HS-27A (cell line): ENCODE measurements around the gene MRPL11.

Experiments
- DNase-seq: peaks from one replicate; pipeline ENCODE4 v3.0.0-alpha.2; 2012; ENCODE audit warnings: low read depth, missing footprints

MRPL11 gene

DNA sequence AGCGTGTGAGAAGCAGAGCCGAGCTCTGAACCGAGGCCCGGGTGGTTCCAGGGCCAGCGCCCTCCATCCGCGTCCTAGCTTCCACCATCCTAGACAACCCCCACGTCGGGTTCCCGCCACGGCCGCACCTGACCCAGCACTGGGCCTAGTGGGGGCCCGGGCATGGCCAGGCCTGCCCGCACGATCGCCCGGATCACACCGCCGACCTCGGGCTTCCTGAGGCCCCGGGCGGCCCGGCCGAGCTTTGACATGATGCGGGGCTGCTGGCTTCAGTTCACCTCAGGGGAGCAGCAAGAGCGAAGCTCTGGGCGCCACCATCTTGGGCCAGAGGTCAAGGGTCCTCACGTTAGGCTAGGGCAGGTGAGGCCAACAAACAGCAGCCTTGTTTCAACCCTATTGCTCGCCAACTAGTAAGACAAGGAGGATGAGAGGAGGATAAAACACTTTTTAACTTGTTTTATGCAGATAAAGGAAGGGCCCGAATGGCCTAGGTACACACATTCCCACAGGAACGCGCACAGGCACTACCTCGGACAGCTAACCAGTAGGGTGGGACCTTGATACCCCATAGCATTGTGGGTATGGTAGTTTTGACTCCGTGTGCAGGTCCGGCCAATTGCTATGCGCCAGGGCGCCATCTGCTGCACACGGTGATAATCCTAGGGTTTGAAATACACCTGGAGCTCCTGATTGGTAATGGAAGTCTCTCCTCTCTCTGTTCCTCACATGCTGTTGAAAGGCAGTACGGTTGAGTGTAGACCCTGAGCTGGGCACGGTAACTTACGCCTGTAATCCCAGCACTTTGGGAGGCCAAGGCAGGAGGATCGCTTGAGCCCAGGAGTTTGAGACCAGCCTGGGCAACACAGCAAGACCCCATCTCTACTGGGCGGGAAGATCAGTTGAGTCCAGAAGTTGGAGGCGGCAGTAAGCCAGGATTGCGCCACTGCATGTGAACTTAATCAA, at the start of gene MRPL11:
TSS of gene MRPL11 (minus strand) at position 345 of the 963 bp plus-strand sequence. CDS start at position 251, 94 bp downstream.
- peak; percentile 94 for DNase-seq

DNA sequence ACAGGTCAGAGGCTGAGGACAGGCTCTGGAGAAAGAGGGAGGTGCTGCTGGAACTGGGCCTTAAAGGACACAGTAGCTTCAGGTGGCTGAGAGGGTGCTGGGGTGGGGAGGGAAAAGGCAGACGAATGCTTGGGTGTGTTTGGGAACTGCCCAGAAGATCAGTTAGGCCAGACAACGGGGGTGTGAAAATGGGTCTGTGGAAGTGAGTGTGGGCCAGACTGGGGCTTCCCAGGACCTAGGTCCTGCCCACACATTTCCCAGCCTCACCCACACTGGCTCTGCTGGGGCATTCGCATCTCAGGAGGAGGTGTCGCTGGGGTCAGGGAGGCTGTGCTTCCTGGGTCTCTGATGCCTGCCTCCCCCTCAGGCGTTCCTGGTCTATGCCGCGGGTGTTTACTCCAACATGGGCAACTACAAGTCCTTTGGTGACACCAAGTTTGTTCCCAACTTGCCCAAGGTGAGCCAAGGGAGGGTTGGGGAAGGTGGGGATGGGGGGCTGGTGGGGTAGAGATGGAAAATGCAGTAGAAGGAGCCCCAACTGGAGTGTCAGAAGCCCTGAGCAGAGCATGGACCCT, 46.2 kb upstream of the MRPL11 start:
- no peak for DNase-seq

DNA sequence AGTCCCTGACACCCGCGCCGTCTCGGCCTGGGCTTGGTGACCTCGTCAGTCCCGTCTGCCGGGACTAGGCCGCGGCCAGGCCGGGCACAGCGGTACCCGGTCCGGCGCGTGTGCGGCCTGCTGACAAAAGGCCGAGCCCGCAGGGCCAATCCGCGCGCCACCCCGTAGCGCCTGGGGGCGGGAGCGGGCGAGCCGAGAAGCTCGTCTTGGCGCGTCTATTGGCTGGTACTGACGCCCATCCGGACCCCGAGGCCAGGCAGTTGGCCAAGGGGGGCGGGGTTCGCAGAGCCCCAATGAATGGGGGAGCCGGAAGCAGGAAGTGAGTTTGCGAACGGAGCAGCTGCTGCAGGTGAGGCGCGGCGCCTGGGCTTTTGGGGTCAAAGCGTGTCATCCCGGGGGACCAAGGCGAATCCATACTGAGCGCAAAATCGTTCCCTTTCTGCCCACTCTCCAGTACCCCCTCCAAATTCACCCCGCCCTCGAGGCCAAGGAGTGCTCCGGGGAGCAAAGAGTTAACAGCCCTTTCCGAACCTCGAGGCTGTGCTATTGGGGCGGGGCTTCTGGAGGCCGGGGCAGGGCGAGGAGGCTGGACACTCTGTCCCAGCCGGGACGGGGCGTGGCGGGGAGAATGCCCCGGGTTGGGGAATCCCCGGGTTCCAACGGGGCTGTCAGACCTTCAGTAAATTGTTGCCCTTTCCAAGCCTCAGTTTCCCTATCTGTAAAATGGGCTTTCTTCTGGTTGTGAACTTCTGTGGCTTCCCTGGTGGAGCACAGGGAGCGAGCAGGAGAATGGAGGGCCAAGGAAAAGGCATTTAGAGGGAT, 41.7 kb upstream of the MRPL11 start, which contains the start of gene DPP3:
TSS of gene DPP3 (plus strand) at position 318 of the 822 bp plus-strand sequence. CDS start 1,767 bp downstream, outside the sequence.
- DNase-seq: peak; percentile 92

DNA sequence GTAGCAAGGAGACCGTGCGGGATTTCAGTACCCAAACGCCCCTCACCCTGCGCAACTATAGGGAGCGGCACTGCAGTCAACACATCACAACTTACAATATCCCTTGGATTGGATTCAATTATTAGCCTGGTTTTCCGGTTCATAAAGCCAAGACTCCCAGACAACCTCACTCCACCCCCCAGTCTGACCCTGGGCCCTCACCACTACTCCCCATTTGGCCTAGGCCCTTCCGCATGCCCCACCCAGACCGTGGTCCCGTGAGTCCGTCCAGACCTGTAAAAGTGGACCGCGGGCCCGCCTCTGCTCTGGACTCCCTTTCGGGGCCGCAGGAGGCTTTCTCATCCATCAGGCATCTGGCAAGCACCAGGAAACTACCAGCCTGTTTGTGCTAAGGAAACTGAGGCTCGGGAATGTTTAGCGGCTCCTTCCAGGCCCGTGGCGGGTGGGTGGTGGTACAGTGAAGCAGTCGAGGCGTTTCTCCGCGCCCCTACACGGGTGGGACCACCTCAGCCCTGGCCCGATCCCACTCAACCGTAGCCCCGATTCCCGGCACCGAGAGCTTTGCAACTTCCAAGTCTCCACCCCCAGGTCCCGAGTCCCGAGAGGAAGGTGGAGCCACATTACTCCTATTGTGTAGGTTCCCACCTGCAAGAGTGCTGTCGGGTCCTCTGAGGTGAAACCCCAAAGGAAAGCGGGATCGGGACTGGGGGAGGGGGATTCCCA, 40.9 kb upstream of the MRPL11 start:
- DNase-seq: peak; percentile 76

DNA sequence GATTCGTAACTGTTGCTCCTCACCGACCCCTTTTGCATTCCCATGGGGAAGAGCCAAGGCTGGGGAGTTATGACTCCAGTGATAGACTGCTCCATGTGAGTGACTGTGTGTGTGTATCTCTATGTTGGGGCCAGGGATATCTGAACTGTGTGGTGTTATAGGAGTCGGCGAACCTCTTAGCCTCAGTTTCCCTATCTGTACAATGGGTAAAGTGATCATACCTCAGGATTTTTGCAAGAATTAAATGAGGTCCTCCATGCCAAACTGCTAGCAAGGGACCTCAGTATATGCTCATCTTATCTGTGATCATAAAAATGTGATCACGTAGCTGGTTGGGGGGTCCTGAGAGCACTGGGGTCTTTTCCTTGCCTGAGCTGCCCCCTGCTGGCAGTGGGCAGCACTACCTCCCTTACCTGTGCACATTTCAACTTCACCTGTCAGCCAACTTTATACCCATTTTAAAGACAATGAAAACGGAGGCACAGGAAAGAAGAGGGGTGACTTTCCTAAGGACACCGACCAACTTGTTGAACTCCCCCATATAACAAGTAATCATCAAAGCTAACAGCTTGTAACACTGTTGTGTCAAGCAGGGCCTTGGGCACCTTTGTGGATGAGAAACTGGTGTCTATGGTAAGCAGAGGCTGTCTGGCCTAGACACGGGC, 40.2 kb upstream of the MRPL11 start:
- DNase-seq: no peak

DNA sequence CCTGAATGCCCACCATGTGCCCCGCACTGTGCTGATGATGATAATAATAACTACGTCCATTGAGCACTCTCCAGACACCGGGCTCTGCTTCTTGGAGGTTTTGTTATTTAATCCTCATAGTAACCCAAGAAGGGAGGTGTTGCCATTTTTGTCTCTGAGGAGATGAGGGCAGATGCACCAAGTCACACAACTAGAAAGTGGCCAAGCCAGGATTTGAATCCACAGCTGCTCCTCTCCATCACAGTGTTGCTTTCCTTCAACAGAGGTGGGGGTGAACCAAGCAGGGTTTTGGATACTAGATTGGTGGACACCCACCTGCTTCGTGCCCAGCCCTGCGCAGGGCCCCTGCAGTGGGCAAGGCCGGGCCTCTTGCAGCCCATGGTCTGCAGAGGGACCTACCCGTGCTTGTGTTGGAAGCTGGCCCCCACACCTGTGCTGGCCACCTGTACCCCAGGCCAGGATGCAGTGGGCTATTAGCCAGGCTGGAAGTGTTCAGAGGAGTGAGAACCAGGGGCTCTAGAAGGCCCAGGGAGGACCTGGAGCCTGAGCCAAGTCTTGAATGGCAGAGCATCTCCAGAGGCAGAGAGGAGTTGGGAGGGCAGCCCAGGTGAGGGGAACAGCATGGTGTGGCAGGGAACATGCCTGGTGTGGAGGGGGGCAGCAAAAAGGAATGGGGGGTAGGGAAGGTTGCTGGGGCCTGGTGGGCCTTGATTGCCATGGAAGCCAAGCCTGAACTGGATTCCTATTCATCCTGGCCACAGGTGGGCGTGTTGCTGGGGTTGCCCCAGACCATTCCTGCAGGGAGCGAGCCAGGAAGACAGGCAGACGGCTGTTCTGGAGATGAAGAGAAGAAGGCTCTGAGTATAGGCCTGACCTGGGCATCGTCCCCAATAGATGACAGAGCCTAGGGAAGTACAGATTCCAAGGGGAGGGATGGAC, 38.9 kb upstream of the MRPL11 start:
- no peak for DNase-seq

DNA sequence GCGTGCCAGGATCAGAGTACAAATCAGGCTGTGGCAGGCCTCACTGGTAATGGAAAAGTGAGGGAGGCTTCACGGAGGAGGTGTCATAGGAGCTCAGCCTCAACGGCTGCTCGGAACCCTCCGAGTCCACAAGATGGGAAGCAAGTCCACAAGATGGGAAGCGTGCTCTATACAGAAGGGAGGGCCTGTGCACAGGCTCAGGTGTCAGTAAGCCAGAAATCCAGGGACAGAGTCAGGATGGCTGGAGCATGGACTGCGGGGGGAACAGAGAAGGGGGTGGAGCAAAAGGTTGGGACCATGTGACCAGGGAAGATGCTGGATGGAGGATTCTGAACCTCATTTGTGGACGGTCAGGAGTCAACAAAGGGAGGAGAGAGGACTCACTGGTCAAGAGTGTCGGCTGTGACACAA, 38.2 kb upstream of the MRPL11 start:
- no peak for DNase-seq

DNA sequence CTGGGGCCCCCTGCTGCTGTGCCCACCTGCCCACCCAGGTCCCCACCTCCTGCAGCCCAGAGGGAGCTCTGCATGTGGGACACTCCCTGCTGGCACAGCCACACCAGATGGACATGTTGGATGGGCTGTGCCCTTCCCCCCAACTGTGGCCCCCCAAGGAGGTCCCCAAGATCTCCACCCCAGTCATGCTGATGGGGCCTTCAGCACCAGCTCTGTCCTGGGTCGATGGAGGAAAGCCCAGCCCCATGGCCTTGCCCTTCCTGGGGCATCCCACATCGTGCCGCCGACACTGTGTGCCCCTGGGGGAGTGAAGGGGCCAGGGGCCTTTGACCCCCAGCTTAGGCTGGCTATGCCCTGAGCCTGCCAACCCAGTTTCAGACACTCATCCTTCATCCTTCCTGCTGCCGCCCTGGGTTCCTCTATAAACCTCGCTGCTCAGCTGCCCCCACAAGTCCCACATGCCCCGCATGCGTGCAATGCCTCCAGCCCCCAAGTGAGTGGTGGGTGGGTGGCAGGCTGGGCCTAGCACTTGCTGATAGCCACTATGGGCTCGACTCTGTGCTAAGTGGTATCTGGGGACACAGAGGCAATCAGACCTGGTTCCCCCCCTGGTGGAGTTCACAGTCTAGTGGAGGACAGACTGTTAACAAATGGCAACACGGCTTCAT, 37.7 kb upstream of the MRPL11 start:
- no peak for DNase-seq

DNA sequence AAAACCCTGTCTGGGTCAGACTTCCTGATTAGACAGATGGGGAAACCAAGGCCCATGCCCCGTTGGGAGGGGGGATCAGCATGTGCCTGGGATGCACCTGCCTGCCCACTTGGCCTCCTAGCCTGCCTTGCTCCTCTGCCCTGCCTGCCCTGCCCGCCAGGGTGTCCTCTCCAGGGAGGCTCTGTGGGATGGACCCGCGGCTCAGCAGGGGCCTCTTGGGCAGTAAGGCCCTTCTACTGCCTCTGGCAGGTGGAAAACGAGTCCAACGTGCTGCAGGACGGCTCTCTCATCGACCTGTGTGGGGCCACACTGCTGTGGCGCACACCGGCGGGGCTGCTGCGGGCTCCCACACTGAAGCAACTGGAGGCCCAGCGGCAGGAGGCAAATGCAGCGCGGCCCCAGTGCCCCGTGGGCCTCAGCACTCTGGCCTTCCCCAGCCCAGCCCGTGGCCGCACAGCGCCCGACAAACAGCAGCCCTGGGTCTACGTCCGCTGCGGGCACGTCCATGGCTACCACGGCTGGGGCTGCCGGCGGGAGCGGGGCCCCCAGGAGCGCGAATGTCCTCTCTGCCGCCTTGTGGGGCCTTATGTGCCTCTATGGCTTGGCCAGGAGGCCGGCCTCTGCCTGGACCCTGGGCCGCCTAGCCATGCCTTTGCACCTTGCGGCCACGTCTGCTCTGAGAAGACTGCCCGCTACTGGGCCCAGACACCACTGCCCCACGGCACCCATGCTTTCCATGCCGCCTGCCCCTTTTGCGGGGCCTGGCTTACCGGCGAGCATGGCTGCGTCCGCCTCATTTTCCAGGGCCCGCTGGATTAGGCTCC, 36.9 kb upstream of the MRPL11 start:
- DNase-seq: no peak

DNA sequence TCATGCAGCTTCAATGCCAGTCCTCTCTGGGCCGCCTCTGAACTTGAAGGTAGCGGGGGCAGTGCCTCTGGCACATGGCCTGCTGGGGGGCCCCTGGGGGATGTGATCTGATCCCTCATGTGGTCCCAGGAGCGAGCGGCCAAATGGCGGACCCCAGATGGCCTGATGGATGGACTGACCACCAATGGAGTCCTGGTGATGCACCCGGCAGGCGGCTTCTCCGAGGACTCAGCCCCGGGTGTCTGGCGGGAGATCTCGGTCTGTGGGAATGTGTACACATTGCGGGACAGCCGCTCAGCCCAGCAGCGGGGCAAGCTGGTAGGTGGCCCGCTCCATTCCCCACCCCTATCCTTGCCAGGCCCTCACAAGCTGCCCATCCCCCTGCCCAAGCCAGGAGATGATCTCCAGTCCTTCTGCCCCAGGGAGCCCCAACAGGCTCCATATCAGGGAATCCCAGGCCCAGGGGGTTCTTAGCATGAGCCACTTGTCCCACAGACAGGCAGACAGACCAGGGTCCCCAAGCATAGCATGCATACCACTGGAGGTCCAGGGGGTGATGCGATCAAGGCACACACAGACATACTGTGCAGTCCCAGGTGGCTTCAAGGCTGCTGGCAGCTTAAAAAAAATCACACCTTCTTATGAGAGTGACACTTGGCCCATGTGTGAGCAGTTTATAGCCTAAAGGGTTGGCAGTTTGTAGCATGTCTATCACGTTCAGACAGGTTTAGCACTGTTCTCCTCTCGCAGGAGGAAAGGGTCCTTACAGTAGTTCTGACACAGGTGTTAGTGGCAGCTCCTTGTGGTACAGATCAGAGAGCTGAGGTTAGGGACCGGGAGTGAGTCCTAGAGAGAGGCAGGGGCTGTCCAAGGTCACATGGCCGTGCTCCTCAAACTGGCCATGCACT, 35.2 kb upstream of the MRPL11 start:
- no peak for DNase-seq

DNA sequence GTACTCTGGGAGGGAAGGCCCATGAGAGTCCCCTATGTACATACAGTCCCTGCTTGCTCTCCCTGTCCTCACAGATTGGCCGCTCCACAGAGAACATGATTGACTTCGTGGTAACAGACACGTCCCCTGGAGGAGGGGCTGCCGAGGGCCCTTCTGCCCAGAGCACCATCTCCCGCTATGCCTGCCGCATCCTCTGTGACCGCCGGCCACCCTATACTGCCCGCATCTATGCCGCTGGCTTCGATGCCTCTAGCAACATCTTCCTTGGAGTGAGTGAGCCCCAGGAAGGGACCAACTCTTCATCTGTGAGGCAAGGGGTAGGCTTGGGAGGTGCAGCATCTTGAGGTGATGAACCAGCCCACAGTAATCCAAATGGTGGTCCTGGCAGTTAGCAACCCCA, 34.5 kb upstream of the MRPL11 start:
- no peak for DNase-seq

DNA sequence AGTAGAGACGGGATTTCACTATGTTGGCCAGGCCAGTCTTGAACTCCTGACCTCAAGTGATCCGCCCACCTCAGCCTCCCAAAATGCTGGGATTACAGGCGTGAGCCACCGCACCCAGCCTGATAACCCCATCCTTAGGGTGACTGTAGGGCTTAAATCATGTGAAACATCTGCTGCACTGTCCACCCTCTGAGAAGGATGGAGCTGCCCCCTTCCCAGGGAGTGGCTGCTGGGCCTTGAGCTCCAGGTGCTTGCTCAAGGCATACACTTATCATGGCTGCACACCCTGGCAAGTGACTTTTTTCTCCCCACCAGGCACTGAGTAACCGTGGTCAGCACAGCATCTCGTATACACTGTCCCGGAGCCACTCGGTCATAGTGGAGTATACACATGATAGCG, 33.4 kb upstream of the MRPL11 start:
- DNase-seq: no peak

DNA sequence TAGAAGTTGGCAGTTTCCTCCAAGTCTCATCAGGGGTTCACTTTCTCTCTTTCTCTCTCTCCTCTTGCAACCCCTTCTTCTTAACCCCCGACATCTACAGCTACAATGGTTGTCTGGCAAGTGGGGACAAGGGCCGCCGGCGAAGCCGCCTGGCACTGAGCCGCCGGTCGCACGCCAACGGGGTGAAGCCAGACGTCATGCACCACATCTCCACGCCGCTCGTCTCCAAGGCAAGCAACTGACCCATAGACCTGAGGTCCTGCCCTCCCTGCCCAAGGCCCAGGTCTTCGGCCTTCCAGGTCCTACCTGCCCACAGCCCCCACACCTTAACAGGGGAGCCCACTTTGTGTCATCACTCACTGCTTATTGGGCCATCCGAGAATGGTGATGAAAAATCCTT, 32.5 kb upstream of the MRPL11 start:
- DNase-seq: no peak

DNA sequence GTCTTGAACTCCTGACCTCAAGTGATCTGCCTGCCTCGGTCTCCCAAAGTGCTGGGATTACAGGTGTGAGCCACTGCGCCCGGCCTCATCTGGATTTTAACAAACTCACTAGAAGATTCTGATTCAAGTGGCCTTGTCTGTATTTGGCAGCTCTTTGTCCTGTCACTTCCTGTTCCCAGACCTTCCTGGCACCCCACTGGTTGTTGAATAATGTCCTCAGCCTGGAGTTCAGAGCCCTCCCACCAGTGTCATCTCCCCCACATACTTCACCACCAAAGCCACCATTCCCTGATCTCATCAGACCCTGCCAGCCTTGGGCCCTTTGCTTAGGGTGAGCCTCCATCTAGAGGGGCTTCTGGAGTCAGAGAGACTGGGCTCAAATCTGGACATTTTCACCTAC, 31.4 kb upstream of the MRPL11 start:
- no peak for DNase-seq

DNA sequence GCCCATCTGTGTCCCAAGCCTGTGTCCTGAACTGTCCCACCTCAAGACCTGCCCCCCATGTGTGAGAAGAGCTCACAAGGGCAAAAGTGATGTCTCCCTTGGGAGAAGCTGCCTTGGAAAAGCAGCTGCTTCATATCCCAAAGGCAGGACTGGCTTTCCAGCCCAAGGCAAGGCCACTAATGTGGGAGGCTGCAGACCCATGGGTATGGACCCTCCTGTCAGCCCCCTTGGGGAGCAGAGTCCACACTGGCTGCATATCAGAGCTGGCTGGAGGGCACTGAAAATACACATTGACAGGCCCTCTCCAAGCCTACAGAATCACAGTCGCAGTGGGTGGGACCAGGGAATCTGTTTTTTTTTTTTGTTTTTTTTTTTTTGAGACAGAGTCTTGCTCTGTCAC, 30.8 kb upstream of the MRPL11 start:
- no peak for DNase-seq

DNA sequence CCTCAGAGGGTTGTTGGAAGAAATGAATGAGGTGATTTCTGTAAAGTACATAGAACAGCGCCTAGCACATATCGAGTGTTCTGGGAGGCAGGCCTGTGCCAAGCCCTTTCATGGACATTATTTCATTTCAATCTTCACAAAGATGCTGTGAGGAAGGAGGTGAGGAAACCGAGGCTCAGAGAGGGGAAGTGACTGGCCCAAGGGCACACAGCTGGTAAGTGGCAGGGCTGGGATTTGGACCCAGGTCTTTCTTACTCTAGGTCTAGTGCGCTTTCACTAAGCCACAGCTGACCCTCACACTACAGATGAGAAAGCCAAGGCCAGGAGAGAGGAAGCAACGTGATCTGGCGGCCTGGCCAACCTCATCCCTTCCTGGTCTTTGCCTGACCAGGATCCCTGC, 30.0 kb upstream of the MRPL11 start:
- no peak for DNase-seq

DNA sequence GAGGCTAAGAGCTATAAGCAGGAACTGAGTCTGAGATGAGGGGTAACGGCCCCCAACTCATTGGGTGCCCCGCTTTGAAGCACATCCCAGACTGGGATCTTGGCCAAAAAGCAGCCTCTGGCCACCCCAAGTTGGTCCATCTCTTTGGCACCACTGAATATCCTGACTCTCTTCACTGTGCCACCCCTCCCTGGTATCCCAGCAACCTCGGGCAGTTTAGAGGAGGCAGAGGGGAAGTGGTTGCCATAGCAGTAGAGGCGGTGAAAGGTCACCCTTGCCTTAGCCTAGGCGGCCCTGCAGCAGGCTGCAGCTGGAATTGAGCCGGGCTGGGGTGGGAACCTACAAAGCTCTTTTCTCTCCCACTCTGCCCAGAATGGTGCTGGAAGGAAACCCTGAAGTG, 29.1 kb upstream of the MRPL11 start:
- no peak for DNase-seq
